Neuronal stem cell (in vitro differentiated cells): ENCODE measurements around the gene UBE2J2.
A peak's percentile ranks its signal among the peaks of the same experiment; 100 is the strongest.

ENCODE experiments used
- DNase-seq: peaks from one replicate; pipeline ENCODE4 v3.0.0-alpha.2; 2013; ENCODE audit warnings: low spot score
- H2AFZ ChIP-seq: one replicate; pipeline ENCODE4 v1.6.1; 2013; ENCODE audit warnings: mild to moderate bottlenecking, low read length, inconsistent platforms
- H2AK5ac ChIP-seq: 2 replicates; pipeline ENCODE4 v1.6.1; 2013; ENCODE audit warnings: low read depth, mild to moderate bottlenecking, inconsistent platforms, low read length, moderate library complexity, mixed read lengths
- H2BK120ac ChIP-seq: 2 replicates; pipeline ENCODE4 v1.6.1; 2013; ENCODE audit warnings: low read depth, mild to moderate bottlenecking, inconsistent platforms, low read length, moderate library complexity, mixed read lengths
- H2BK12ac ChIP-seq: one replicate; pipeline ENCODE4 v1.6.1; 2013; ENCODE audit warnings: low read length, inconsistent platforms
- H2BK15ac ChIP-seq: 2 replicates; pipeline ENCODE4 v1.6.1; 2013; ENCODE audit warnings: mild to moderate bottlenecking, low read length, inconsistent platforms, mixed read lengths
- H2BK5ac ChIP-seq: one replicate; pipeline ENCODE4 v1.6.1; 2013; ENCODE audit warnings: inconsistent platforms, mild to moderate bottlenecking, low read length, moderate library complexity
- H3K14ac ChIP-seq: one replicate; pipeline ENCODE4 v1.6.1; 2013; ENCODE audit warnings: low read length, inconsistent platforms
- H3K18ac ChIP-seq: 2 replicates; pipeline ENCODE4 v1.6.1; 2013; ENCODE audit warnings: low read length, inconsistent platforms
- H3K23ac ChIP-seq: 2 replicates; pipeline ENCODE4 v1.6.1; 2013; ENCODE audit warnings: low read depth, mild to moderate bottlenecking, mixed read lengths, low read length, inconsistent platforms; ENCODE audit not compliant: poor library complexity
- H3K27ac ChIP-seq: replicated peaks from 3 replicates; pipeline ENCODE4 v1.5.1; 2013; ENCODE audit warnings: low read length, inconsistent platforms
- H3K27me3 ChIP-seq, 3 experiments: 2 replicates each; pipeline ENCODE4 v1.6.1; 2013; ENCODE audit warnings: low read length in 3 of 3, mild to moderate bottlenecking in 2 of 3, inconsistent platforms in 1 of 3, low read depth in 1 of 3, mixed read lengths in 1 of 3, moderate library complexity in 1 of 3; ENCODE audit not compliant: control insufficient read depth in 3 of 3, insufficient read depth in 3 of 3
- H3K36me3 ChIP-seq, 2 donors: replicated peaks in 1 of 2; 2 replicates each; pipeline ENCODE4 v1.6.1; 2013; ENCODE audit warnings: low read length in 2 of 2; ENCODE audit not compliant: control insufficient read depth in 2 of 2, insufficient read depth in 2 of 2
- H3K4ac ChIP-seq: 2 replicates; pipeline ENCODE4 v1.6.1; 2013; ENCODE audit warnings: inconsistent platforms, mild to moderate bottlenecking, low read length, moderate library complexity
- H3K4me1 ChIP-seq, 2 donors: 1 replicate in 1 of 2; 2 replicates in 1 of 2; pipeline ENCODE4 v1.6.1; 2013; ENCODE audit warnings: low read length in 2 of 2, low read depth in 1 of 2; ENCODE audit not compliant: control insufficient read depth in 2 of 2, insufficient read depth in 1 of 2
- H3K4me2 ChIP-seq: one replicate; pipeline ENCODE4 v1.6.1; 2013; ENCODE audit warnings: mild to moderate bottlenecking, low read length, inconsistent platforms; ENCODE audit not compliant: insufficient read depth, poor library complexity, severe bottlenecking
- H3K4me3 ChIP-seq, 2 donors: 2 replicates each; pipeline ENCODE4 v1.5.1; 2013; ENCODE audit warnings: low read length in 2 of 2, mild to moderate bottlenecking in 2 of 2, inconsistent platforms in 1 of 2, moderate library complexity in 1 of 2
- H3K79me1 ChIP-seq: one replicate; pipeline ENCODE4 v1.6.1; 2013; ENCODE audit warnings: low read depth, mild to moderate bottlenecking, inconsistent platforms, low read length, moderate library complexity
- H3K9ac ChIP-seq: one replicate; pipeline ENCODE4 v1.6.1; 2013; ENCODE audit warnings: mild to moderate bottlenecking, low read depth, low read length, inconsistent platforms; ENCODE audit not compliant: poor library complexity
- H3K9me3 ChIP-seq, 2 donors: replicated peaks in 1 of 2; 2 replicates each; pipeline versions ENCODE3 to v1.6.1; 2013; ENCODE audit warnings: low read length in 2 of 2, mild to moderate bottlenecking in 2 of 2, inconsistent platforms in 1 of 2, low read depth in 1 of 2, mixed read lengths in 1 of 2, moderate library complexity in 1 of 2; ENCODE audit not compliant: control insufficient read depth in 2 of 2, insufficient read depth in 1 of 2
- H4K8ac ChIP-seq: one replicate; pipeline ENCODE4 v1.6.1; 2013; ENCODE audit warnings: low read depth, mild to moderate bottlenecking, inconsistent platforms, low read length, moderate library complexity
- H4K91ac ChIP-seq: one replicate; pipeline ENCODE4 v1.6.1; 2013; ENCODE audit warnings: low read length, low read depth, mild to moderate bottlenecking, inconsistent platforms; ENCODE audit not compliant: poor library complexity
- WGBS, 2 donors: extraction: QIAGEN DNeasy Blood & Tissue Kit; methylation state at CpG; one replicate each; pipeline ENCODE4 v1.1.7; 2013; ENCODE audit warnings: missing lambda C conversion rate in 2 of 2, mixed read lengths in 1 of 2; ENCODE audit not compliant: insufficient read length in 2 of 2, insufficient replicate concordance in 1 of 2; ENCODE audit errors: extremely low coverage in 2 of 2; 5-methylcytosine and 5-hydroxymethylcytosine counted together

Gene UBE2J2

GRCh38 chr1:1307261-1307922, 33.7 kb upstream of the UBE2J2 start:
- peak overlapping the region; percentile 91 for H3K4me2 ChIP-seq
- peak overlapping the region; percentile 66 for H3K23ac ChIP-seq
- peak overlapping the region; percentile 46 for H3K27ac ChIP-seq
- H4K8ac ChIP-seq = no peak overlapping the region
- no peak overlapping the region for H2BK12ac ChIP-seq
- H2BK5ac ChIP-seq = peak overlapping the region; percentile 82
- peak overlapping the region; percentile 37 for H2BK15ac ChIP-seq
- no peak overlapping the region for H4K91ac ChIP-seq
- peak overlapping the region; percentile 91 for H3K18ac ChIP-seq
- H2AFZ ChIP-seq = peak overlapping the region; percentile 75
- H2BK120ac ChIP-seq = no peak overlapping the region
- peak overlapping the region; percentile 94 for H3K9ac ChIP-seq
- H2AK5ac ChIP-seq = peak overlapping the region; percentile 90
- H3K4me1 ChIP-seq = peaks cover 36 to 38% of the 10 kb centered on the region in 2 donors
- H3K9me3 ChIP-seq = no peaks in the 10 kb centered on the region
- H3K4ac ChIP-seq = peak overlapping the region; percentile 76
- H3K79me1 ChIP-seq = peaks cover 18% of the 10 kb centered on the region
- peak overlapping the region; percentile 75 to 93 for H3K4me3 ChIP-seq
- peaks cover 21 to 32% of the 10 kb centered on the region in 2 donors for H3K36me3 ChIP-seq
- no peak for DNase-seq
- WGBS, 2 donors = no CpG with 5 or more reads among the region's 83 CpGs
- H3K27me3 ChIP-seq = peaks cover 0 to 2% (median 0%) of the 10 kb centered on the region in 3 experiments
- peak overlapping the region; percentile 82 for H3K14ac ChIP-seq

GRCh38 chr1:1306661-1307260, 33.1 kb upstream of the UBE2J2 start:
- Histone ChIP-seq H2BK5ac (no peak overlapping the region), H3K18ac (peak overlapping the region; percentile 91), H3K27me3 (peaks cover 0 to 2% (median 0%) of the 10 kb centered on the region in 3 experiments), H2AFZ (peak overlapping the region; percentile 75), H2BK15ac (no peak overlapping the region), H3K9me3 (no peaks in the 10 kb centered on the region), H2BK120ac (no peak overlapping the region), H3K14ac (peak overlapping the region; percentile 82), H3K4me3 (peak overlapping the region; percentile 75 to 93), H3K4me2 (peak overlapping the region; percentile 91), H2AK5ac (peak overlapping the region; percentile 100), H4K8ac (peak overlapping the region; percentile 17), H2BK12ac (peak overlapping the region; percentile 2), H3K36me3 (peaks cover 17 to 25% of the 10 kb centered on the region in 2 donors), H3K79me1 (peaks cover 19% of the 10 kb centered on the region), H3K4me1 (peaks cover 36 to 38% of the 10 kb centered on the region in 2 donors), H3K4ac (no peak overlapping the region), H4K91ac (no peak overlapping the region), H3K27ac (no peak overlapping the region), H3K23ac (peak overlapping the region; percentile 66), H3K9ac (peak overlapping the region; percentile 94)
- no peak for DNase-seq
- WGBS, 2 donors = no CpG with 5 or more reads among the region's 27 CpGs

- Histone ChIP-seq H3K9ac (peak overlapping the region; percentile 94), H3K79me1 (peaks cover 20% of the 10 kb centered on the region), H2BK120ac (no peak overlapping the region), H3K18ac (peak overlapping the region; percentile 65), H3K4me1 (peaks cover 36 to 38% of the 10 kb centered on the region in 2 donors), H2AFZ (no peak overlapping the region), H3K36me3 (peaks cover 11 to 19% of the 10 kb centered on the region in 2 donors), H4K8ac (no peak overlapping the region), H3K27ac (no peak overlapping the region), H2BK12ac (no peak overlapping the region), H3K14ac (peak overlapping the region; percentile 58), H3K27me3 (peaks cover 0 to 2% (median 0%) of the 10 kb centered on the region in 3 experiments), H2BK5ac (peak overlapping the region; percentile 11), H3K4me2 (peak overlapping the region; percentile 91), H3K4me3 (peak overlapping the region in 1 of 2 donors; percentile 75), H3K23ac (peak overlapping the region; percentile 66), H3K4ac (no peak overlapping the region), H4K91ac (no peak overlapping the region), H2BK15ac (peak overlapping the region; percentile 94), H2AK5ac (peak overlapping the region; percentile 100), H3K9me3 (no peaks in the 10 kb centered on the region)
- WGBS, 2 donors = no CpG with 5 or more reads among the region's 11 CpGs
- no peak for DNase-seq
These were observed 32.5 kb upstream of the UBE2J2 start for GRCh38 chr1:1306070-1306660.
